Limb (tissue), 2 donors: Measurements from ENCODE around the gene PICALM.

Experiments used
- DNase-seq, 2 donors: peaks; one replicate each; pipeline ENCODE4 v3.0.0-alpha.2; 2016; ENCODE audit errors: extremely low spot score in 2 of 2

The PICALM gene

GRCh38 chr11:86079421-86079820, 10.5 kb upstream of the PICALM start:
- DNase-seq: no peak

- no peak for DNase-seq
Measured at GRCh38 chr11:86073948-86074347, 5.1 kb upstream of the PICALM start.

- no peak for DNase-seq
Measured at GRCh38 chr11:86072211-86072610, 3.3 kb upstream of the PICALM start.

GRCh38 chr11:86070142-86071056, 1.5 kb upstream of the PICALM start:
- DNase-seq: no peak

DNA sequence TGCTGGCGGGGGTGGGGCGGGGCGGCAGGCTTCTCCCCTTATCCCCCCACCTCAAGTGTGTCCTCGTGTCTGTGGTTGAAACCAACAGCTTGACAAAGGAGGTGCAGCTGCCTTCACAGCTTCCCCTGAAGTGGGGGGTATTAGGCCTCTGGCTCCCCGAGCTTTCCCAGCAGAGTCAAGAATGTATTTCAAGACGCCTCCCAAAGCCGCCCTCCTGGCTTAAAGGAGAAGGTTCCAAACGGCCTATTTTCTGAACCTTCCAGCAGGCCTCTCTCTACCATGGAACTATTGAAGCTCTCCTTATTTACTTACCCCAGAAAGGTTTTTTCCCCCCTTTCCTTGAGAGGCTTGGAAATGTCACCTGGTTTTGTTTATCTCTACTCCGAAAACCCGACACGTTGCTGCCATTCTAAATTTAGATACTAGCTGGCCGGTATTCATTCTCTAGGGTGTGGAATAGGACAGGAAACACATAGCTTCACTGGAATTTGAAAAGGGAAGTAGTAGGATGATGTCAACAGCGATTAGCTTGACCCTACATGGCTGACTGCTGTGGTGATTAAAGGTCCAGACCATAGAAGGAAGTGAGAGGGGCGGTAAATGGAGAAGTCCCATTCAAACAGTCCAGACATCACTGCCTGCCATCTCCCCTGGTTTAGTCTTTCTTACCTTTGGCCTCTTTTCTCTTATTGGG, 671 bp upstream of the PICALM start:
- DNase-seq: peak in 1 of 2 donors; percentile 79

DNA sequence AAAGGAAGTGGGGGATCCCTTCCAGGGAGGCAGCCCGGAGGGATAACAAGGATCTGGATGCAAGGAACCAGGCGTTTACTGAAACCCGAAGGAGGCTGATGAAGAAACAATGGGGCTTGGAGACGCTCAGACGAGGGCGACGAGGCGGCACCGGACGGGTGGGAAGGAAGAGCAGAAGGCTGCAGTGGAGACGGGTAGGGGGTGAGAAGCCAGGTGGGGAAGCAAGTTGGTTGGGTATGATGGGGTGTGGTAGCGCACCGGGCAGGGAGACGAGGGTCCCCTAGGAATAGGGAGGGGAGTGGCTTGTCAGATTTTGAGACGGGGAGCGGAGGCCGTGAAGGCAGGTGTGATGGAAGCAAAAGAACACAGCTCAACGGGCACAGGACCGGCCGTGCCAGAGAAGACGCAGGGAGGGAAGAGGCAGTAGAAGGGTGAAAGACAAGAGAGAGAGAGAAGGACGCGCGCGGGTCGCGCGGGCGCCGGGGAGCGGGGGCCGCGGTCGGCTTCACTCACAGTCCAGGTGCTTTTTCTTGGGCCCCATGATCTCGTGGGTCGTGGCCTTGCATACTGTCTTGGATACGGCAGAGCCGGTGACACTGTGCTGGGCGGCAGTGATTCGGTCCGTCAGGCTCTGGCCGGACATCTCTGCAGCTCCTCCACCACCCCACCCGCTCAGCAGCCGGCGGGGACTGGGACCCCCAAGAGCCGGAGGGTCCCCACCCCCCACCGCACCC, 579 bp downstream of the PICALM start:
- DNase-seq: peak in 1 of 2 donors; percentile 74

DNA sequence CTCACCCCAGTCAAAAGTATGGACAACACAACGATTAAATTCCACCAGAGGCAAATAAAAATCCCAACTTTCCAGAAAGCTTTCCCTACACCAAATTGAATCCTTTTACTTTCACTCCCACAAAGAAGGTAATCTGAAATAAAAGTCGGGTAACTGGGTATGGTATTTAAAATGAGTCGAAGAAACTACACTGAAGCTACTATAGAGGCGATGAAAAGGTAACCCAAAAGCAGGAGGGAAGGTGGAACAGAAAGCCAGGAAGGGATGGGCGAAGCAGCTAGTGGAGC, 1.1 kb downstream of the PICALM start:
- no peak for DNase-seq

DNA sequence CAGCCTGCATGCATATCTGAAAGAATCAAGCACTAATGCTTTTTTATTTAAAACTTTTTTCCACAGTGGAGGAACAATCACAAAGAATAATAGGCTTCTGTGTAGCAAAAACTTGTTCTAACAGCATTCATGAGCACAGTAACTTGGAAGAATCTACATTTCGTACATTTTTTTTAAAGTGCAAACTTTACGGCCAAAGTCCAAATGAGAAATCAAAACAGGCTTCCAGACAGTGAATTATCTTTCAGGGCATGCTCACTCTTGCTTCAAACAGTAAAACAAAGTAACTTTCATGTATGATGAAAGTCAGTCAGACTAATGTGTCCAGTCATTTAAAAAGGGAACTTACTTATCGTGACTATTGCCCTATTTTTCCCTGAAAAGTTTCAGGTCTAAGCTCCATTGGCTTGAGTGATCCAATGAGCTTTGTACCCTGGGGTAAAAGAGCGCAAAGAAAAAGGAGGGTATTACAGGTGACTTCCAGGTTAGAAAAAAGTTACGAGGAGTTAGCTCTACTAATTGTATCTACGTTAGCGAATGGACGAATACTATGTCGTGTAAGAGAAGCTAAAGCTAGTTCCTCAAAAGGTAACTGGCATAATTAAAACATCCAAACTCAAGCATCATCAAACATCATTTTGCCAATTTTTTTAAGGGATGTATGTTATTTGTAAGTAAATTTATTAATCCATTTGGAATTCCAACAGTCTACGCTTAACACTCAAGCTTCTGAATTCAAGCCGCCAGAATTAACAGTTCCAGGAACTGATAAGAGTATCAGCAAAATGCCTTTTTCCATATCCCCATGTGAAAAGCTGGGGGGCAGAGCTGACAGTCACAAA, 1.7 kb downstream of the PICALM start:
- DNase-seq: peak in 1 of 2 donors; percentile 21

GRCh38 chr11:86066657-86067008, 2.3 kb downstream of the PICALM start:
- no peak for DNase-seq

DNA sequence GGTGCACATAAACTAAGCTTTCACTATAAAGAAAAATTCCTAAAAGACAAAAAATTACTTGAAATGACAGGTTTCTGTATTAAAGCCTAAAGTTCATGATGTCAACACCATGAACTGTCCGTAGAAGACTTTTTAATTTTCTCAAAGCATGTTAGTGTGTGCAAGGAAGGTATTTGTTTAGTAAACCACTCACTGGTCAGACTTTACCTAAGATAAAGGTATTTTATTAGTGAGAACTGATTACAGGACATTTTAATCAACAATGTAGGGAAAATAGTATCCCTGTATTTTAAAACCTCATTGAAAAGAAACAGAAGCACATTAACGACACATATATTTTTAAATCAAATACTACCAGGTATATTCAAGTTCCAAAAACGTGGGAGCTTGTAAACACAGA, 2.9 kb downstream of the PICALM start:
- DNase-seq: no peak

- DNase-seq: no peak
Measured at GRCh38 chr11:86064220-86064803, 4.6 kb downstream of the PICALM start.

GRCh38 chr11:86063536-86063935, 5.3 kb downstream of the PICALM start:
- DNase-seq: no peak

- DNase-seq: no peak
Measured at GRCh38 chr11:86062719-86063118, 6.2 kb downstream of the PICALM start.

- no peak for DNase-seq
Measured at GRCh38 chr11:86061483-86062205, 7.2 kb downstream of the PICALM start.

- DNase-seq: no peak
Measured at GRCh38 chr11:86060544-86060943, 8.3 kb downstream of the PICALM start.

- no peak for DNase-seq
Measured at GRCh38 chr11:86058360-86058759, 10.5 kb downstream of the PICALM start.

DNA sequence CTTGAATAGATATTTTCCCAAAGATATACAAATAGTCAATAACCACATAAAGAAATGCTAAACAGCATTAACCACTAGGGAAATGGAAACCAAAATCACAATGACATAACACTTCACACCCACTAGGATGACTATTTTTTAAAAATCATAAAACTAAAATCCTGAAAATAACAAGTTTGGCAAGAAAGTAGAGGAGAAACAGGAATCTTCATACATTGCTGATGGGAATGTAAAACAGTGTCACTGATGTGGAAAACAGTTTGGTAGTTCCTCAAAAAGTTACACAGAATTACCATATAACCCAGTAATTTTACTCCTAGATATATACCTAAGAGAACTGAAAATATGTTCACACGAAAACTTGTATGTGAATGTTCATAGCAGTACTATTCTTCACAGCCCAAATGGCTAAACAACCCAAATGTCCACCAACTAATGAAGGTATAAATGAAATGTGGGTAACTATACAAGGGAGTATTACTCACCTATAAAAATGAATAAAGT, 12.5 kb downstream of the PICALM start:
- DNase-seq: no peak

DNA sequence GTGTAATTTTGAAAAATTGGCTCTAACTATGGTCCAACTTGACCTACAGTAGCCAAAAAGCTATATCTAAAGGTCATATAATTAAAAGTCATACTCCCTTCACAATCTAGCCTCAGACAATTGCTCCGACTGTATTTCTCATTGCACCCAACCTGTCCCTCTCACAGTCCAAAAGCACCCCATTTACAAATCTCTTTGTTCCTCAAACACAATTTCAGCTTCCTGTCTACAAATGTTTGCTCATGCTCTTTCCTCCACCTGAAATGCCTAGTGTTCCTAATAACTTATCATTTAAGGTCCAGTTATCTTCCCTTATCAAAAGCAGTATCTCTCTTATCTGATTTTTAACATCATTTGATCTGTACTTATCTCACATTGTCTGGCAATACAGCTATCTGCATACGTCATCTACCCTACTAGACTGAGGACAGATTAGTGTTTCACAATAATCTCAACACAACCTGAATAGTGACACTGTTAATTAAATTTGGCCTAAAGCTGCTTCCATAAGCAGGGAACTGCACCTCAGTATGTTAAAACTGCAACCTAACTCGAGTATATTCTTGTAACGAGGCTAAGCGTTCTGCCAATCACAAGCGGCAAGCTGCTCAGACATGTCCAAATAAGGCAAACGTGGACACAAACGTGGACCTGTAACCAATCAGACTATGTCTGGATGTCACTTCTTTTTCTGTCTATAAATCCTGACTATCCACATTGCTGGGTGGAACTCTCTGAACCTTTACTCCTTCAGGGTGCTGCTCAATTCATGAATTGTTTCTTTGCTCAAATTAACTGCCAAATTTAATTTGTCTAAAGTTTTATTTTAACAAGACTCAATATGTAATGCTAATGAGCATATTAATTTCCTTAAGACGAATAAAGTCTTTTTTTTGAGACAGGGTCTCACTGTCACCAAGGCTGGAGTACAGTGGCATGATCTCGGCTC, 15.9 kb downstream of the PICALM start:
- DNase-seq: no peak

DNA sequence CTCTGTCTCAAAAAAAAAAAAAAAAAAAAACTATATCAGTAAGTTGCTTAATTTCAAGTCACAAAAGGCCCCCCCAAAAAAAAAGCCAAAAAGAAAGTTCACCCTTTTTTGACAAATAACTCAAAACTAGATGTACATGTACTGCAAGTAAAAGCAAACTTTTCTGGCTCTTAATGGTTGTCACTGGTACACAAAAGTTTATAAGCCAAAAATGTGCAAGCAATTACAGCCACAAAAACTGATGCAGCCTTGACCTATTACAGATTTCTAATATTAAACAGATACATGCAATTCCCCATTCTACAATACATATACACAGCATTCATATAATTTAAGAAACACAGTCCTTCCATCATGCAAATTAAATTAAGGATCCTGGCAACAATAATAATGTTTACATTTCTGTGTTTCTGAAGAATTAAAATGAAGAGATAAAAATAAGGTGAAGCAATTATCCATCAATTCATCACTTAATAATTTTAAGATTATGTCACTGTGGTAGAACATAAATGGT, 18.6 kb downstream of the PICALM start:
- no peak for DNase-seq
